NCI-H524 treated with DMSO at 0.1 percent for 48 hours (cell line): Measurements from ENCODE around the gene DDX4.

ENCODE experiments used
- DNase-seq: peaks from one replicate; lab custom pipeline; 2025; lab: John Stamatoyannopoulos, UW

DDX4 gene

DNA sequence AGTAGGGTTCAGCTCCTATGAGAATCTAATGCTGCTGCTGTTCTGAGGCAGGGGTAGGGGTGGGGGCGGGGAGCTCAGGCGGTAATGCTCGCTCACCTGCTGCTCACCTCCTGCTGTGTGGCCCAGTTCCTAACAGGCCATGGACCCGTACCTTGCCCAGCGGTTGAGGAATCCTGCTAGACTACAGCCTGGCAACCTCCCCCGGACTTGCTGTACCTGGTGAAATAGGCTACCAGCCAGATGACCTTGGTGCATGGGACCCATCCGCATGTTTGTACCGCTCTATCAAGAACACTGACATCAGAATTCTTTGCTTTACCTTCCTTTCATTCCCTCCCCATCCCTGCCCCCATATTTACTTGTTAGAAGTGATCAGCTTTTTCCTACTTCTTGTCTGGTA is 128.6 kb downstream of the DDX4 start:
- no peak for DNase-seq
